H1 (cell line): ENCODE data around the gene PDGFB. TPM values are rescaled to one million over a fixed set of nuclear protein-coding genes. Genes with fewer than 3 reads are reported as not detected.
A peak's percentile ranks its signal among the peaks of the same experiment; 100 is the strongest.

Experiments used
- CTCF ChIA-PET: fragments of 300-600 bp; sonication (Branson Sonifier 250); formaldehyde crosslinking; loops from one replicate; lab custom pipeline; 2021; ENCODE audit not compliant: partially characterized antibody; lab: Charles Lee
- POLR2A ChIA-PET: fragments of 300-600 bp; sonication (Branson Sonifier 250); formaldehyde crosslinking; loops from one replicate; lab custom pipeline; 2021; ENCODE audit warnings: inconsistent platforms; ENCODE audit not compliant: partially characterized antibody; lab: Charles Lee
- DNase-seq, 2 experiments: peaks; one replicate each; pipeline versions ENCODE4 v3.0.0 to v3.0.0-alpha.2; 2010 to 2022; ENCODE audit warnings: low spot score in 2 of 2, low read depth in 1 of 2, mixed read lengths in 1 of 2
- FAIRE-seq: peaks from 2 replicates; lab custom pipeline; 2011; peaks lifted over from hg19 to GRCh38; lab: Jason Lieb, UNC
- H2AFZ ChIP-seq: 2 replicates; pipeline ENCODE4 v1.8.1; 2012; ENCODE audit warnings: low read length, inconsistent platforms
- H2AK5ac ChIP-seq: 2 replicates; pipeline ENCODE4 v1.6.1; 2013; ENCODE audit warnings: low read depth, low read length
- H2BK120ac ChIP-seq: replicated peaks from 2 replicates; pipeline ENCODE3; 2013; ENCODE audit warnings: low read depth, low read length, inconsistent platforms
- H2BK12ac ChIP-seq: 2 replicates; pipeline ENCODE4 v1.6.1; 2013; ENCODE audit warnings: low read depth, low read length
- H2BK15ac ChIP-seq: 2 replicates; pipeline ENCODE4 v1.6.1; 2013; ENCODE audit warnings: low read length
- H2BK20ac ChIP-seq: 2 replicates; pipeline ENCODE4 v1.6.1; 2013; ENCODE audit warnings: low read length
- H2BK5ac ChIP-seq: 2 replicates; pipeline ENCODE4 v1.6.1; 2013; ENCODE audit warnings: low read depth, low read length
- H3K14ac ChIP-seq: 2 replicates; pipeline ENCODE4 v1.6.1; 2013; ENCODE audit warnings: inconsistent platforms; ENCODE audit not compliant: insufficient read length
- H3K18ac ChIP-seq: 2 replicates; pipeline ENCODE4 v1.6.1; 2013; ENCODE audit warnings: low read length; ENCODE audit errors: extremely low read depth
- H3K23ac ChIP-seq: 2 replicates; pipeline ENCODE4 v1.6.1; 2013; ENCODE audit warnings: inconsistent platforms; ENCODE audit not compliant: insufficient read length
- H3K23me2 ChIP-seq: 2 replicates; pipeline ENCODE4 v1.6.1; 2013; ENCODE audit warnings: low read depth, low read length
- H3K27ac ChIP-seq: 2 replicates; pipeline ENCODE4 v1.6.1; 2011; ENCODE audit warnings: low read depth, low read length, inconsistent platforms
- H3K27me3 ChIP-seq, 4 experiments: replicated peaks in 1 of 4; 1 replicate in 1 of 4; 2 replicates in 3 of 4; pipeline versions ENCODE4 v1.6.1 to v1.8.1; 2011 to 2013; ENCODE audit warnings: low read length in 3 of 4, mild to moderate bottlenecking in 3 of 4, inconsistent platforms in 2 of 4, mixed read lengths in 2 of 4, moderate library complexity in 1 of 4; ENCODE audit not compliant: control insufficient read depth in 3 of 4, insufficient read depth in 3 of 4; ENCODE audit errors: extremely low read depth in 1 of 4
- H3K36me3 ChIP-seq, 4 experiments: 2 replicates each; pipeline versions ENCODE4 v1.6.1 to v1.8.1; 2011 to 2013; ENCODE audit warnings: mild to moderate bottlenecking in 4 of 4, low read length in 3 of 4, moderate library complexity in 2 of 4, control low read depth in 1 of 4, inconsistent platforms in 1 of 4; ENCODE audit not compliant: insufficient read depth in 4 of 4, control insufficient read depth in 2 of 4
- H3K4ac ChIP-seq: replicated peaks from 2 replicates; pipeline ENCODE3; 2013; ENCODE audit warnings: low read length, low read depth, mixed read lengths, inconsistent platforms; ENCODE audit not compliant: insufficient read length
- H3K4me1 ChIP-seq, 4 experiments: replicated peaks in 1 of 4; 1 replicate in 1 of 4; 2 replicates in 3 of 4; pipeline versions ENCODE4 v1.6.1 to v1.8.1; 2011 to 2013; ENCODE audit warnings: low read length in 3 of 4, inconsistent platforms in 2 of 4, mixed read lengths in 1 of 4; ENCODE audit not compliant: insufficient read depth in 4 of 4, control insufficient read depth in 3 of 4
- H3K4me2 ChIP-seq, 2 experiments: 2 replicates each; pipeline versions ENCODE4 v1.6.1 to v1.8.1; 2011 to 2013; ENCODE audit warnings: low read depth in 2 of 2, low read length in 2 of 2, control low read depth in 1 of 2, inconsistent platforms in 1 of 2, mild to moderate bottlenecking in 1 of 2; ENCODE audit not compliant: insufficient read depth in 1 of 2
- H3K4me3 ChIP-seq, 4 experiments: fragments of 200-600, 300-600 bp in 1 of 4; sonication (generic), shearing (Covaris generic), sonication (Bioruptor Twin) in 1 of 4; 2 replicates each; pipeline versions ENCODE4 v1.5.1 to v1.8.1; 2011 to 2016; ENCODE audit warnings: low read length in 4 of 4, low read depth in 3 of 4, control low read depth in 2 of 4, inconsistent platforms in 2 of 4, mild to moderate bottlenecking in 2 of 4, mixed read lengths in 1 of 4, moderate library complexity in 1 of 4; ENCODE audit not compliant: insufficient read depth in 2 of 4; ENCODE audit errors: extremely low read depth in 1 of 4
- H3K56ac ChIP-seq: replicated peaks from 2 replicates; pipeline ENCODE3; 2013; ENCODE audit warnings: low read depth, mild to moderate bottlenecking, mixed read lengths, low read length, inconsistent platforms; ENCODE audit not compliant: insufficient read length
- H3K79me1 ChIP-seq: 2 replicates; pipeline ENCODE4 v1.6.1; 2013; ENCODE audit warnings: low read depth, low read length, control low read depth
- H3K79me2 ChIP-seq, 2 experiments: 2 replicates each; pipeline versions ENCODE4 v1.6.1 to v1.8.1; 2012 to 2013; ENCODE audit warnings: low read length in 2 of 2, mild to moderate bottlenecking in 2 of 2, inconsistent platforms in 1 of 2; ENCODE audit not compliant: insufficient read depth in 2 of 2, control insufficient read depth in 1 of 2
- H3K9ac ChIP-seq, 4 experiments: replicated peaks in 1 of 4; 1 replicate in 1 of 4; 2 replicates in 3 of 4; pipeline versions ENCODE4 v1.6.1 to v1.8.1; 2011 to 2013; ENCODE audit warnings: low read depth in 3 of 4, low read length in 3 of 4, control low read depth in 2 of 4, mild to moderate bottlenecking in 2 of 4, moderate library complexity in 2 of 4, inconsistent platforms in 1 of 4; ENCODE audit errors: extremely low read depth in 1 of 4
- H3K9me3 ChIP-seq, 2 experiments: 2 replicates each; pipeline versions ENCODE4 v1.6.1 to v1.8.1; 2012 to 2013; ENCODE audit warnings: mild to moderate bottlenecking in 2 of 2, moderate library complexity in 2 of 2, control low read depth in 1 of 2, inconsistent platforms in 1 of 2, low read depth in 1 of 2, low read length in 1 of 2, mixed read lengths in 1 of 2; ENCODE audit not compliant: insufficient read depth in 2 of 2
- H4K20me1 ChIP-seq, 2 experiments: replicated peaks in 1 of 2; 2 replicates each; pipeline versions ENCODE3 to v1.8.1; 2011 to 2013; ENCODE audit warnings: inconsistent platforms in 2 of 2, low read length in 2 of 2, mild to moderate bottlenecking in 1 of 2; ENCODE audit not compliant: insufficient read depth in 2 of 2, control insufficient read depth in 1 of 2
- H4K5ac ChIP-seq: 2 replicates; pipeline ENCODE4 v1.6.1; 2013; ENCODE audit warnings: low read length, low read depth, mixed read lengths, inconsistent platforms; ENCODE audit not compliant: insufficient read length
- H4K8ac ChIP-seq: 2 replicates; pipeline ENCODE4 v1.8.0; 2013; ENCODE audit warnings: mild to moderate bottlenecking, moderate library complexity, low read length, inconsistent platforms; ENCODE audit not compliant: insufficient read depth; ENCODE audit errors: extremely low read depth
- H4K91ac ChIP-seq: replicated peaks from 2 replicates; pipeline ENCODE3; 2013; ENCODE audit warnings: low read length, mixed read lengths, inconsistent platforms; ENCODE audit not compliant: insufficient read length
- CREB1 ChIP-seq: IDR thresholded peaks from 2 replicates; pipeline ENCODE4 v1.6.1; 2012; ENCODE audit warnings: inconsistent platforms
- JUN ChIP-seq: IDR thresholded peaks from 2 replicates; pipeline ENCODE4 v1.6.1; 2011; ENCODE audit warnings: low read depth, mild to moderate bottlenecking, improper control_type of control experiment, low read length
- JUND ChIP-seq: IDR thresholded peaks from 2 replicates; pipeline ENCODE4 v1.6.1; 2011; ENCODE audit warnings: mild to moderate bottlenecking, improper control_type of control experiment, low read length
- KDM1A ChIP-seq: fragments of 200-600, 300-600 bp; sonication (generic); IDR thresholded peaks from 2 replicates; pipeline ENCODE4 v1.7.1; 2016; ENCODE audit warnings: mild to moderate bottlenecking, low read length, borderline replicate concordance
- KDM5A ChIP-seq: fragments of 200-600 bp; IDR thresholded peaks from 2 replicates; pipeline ENCODE4 v1.7.1; 2012; ENCODE audit warnings: mild to moderate bottlenecking, low read length, inconsistent platforms, mixed read lengths
- RNF2 ChIP-seq: fragments of 200-900, 300-1000 bp; sonication (generic); IDR thresholded peaks from 2 replicates; pipeline ENCODE4 v1.7.1; 2016; ENCODE audit warnings: borderline replicate concordance, low read depth, mild to moderate bottlenecking, antibody characterized with exemption, low read length; ENCODE audit not compliant: poor library complexity, severe bottlenecking; ENCODE audit errors: missing control alignments
- SAP30 ChIP-seq: fragments of 300-600 bp; sonication (generic); IDR thresholded peaks from 2 replicates; pipeline ENCODE4 v1.7.1; 2012; ENCODE audit warnings: low read length, moderate library complexity, mild to moderate bottlenecking, inconsistent platforms; ENCODE audit not compliant: insufficient read depth, insufficient replicate concordance
- TAF7 ChIP-seq: optimal IDR thresholded peaks from 2 replicates; pipeline ENCODE3; 2011; ENCODE audit warnings: low read depth, mild to moderate bottlenecking, inconsistent platforms, low read length, moderate library complexity, borderline replicate concordance
- TCF12 ChIP-seq: IDR thresholded peaks from 2 replicates; pipeline ENCODE4 v1.6.1; 2011; ENCODE audit warnings: low read depth, mild to moderate bottlenecking, low read length
- ZNF274 ChIP-seq: IDR thresholded peaks from 2 replicates; pipeline ENCODE4 v1.7.0; 2012; ENCODE audit warnings: low read length, borderline replicate concordance; ENCODE audit errors: extremely low read depth
- WGBS, 2 experiments: shearing (Covaris generic) in 1 of 2; methylation state at CpG; one replicate each; pipeline versions ENCODE4 v1.1.6 to v1.1.7; 2013 to 2015; ENCODE audit warnings: low lambda C conversion rate in 2 of 2, mixed read lengths in 2 of 2, inconsistent platforms in 1 of 2, low coverage in 1 of 2, missing lambda C conversion rate in 1 of 2; ENCODE audit not compliant: insufficient replicate concordance in 2 of 2, insufficient coverage in 1 of 2, insufficient read length in 1 of 2; ENCODE audit errors: extremely low coverage in 1 of 2, missing lambda C conversion rate in 1 of 2; 5-methylcytosine and 5-hydroxymethylcytosine counted together
- polyA plus RNA-seq, 7 experiments: library from polyadenylated mRNA; depleted of rRNA in 3 of 7; stranded (reverse) in 5 of 7; unstranded in 2 of 7; fragments of >200 nt in 5 of 7; fragments of 200-250 nt in 2 of 7; gene quantifications; 1 replicate in 5 of 7; 2 replicates in 1 of 7; 4 replicates in 1 of 7; pipeline versions ENCODE4 v1.2.1 to v1.2.3, GENCODE V29; 2011 to 2013; ENCODE audit warnings: missing spikeins in 2 of 7, mixed read lengths in 2 of 7
- total RNA-seq: library from RNA; stranded (reverse); fragmentation: NEBNext Ultra II Directional; extraction: Animal tissue kit (Norgen Biotek cat#: 25700); gene quantifications from 2 replicates; pipeline ENCODE4 v1.2.1, GENCODE V29; 2021

PDGFB gene
- total and polyA plus RNA-seq, 2 of the 8 experiments (the other 6 are each of a cell fraction or from before 2014, with no cell fraction given), result 3.9 to 8.5 TPM

GRCh38 chr22:39174498-39175352 lies 70.1 kb downstream of the PDGFB start:
- Histone ChIP-seq H3K14ac (no peak overlapping the region), H3K9me3 (no peaks in the 10 kb centered on the region), H4K91ac (peak overlapping the region; percentile 99), H3K79me2 (no peaks in the 10 kb centered on the region), H3K79me1 (no peaks in the 10 kb centered on the region), H2BK20ac (peak overlapping the region; percentile 100; the same call in 1 of the 2 replicates), H3K4ac (peak overlapping the region; percentile 99), H2BK120ac (peak overlapping the region; percentile 93), H4K20me1 (no peaks in the 10 kb centered on the region), H3K23me2 (no peaks in the 10 kb centered on the region; the same call in 1 of the 2 replicates), H3K18ac (peak overlapping the region; percentile 93), H2BK15ac (0 out of 2 replicates have a peak overlapping the region, but pooled peaks have one; percentile 46), H3K27me3 (no peaks in the 10 kb centered on the region), H3K4me2 (peak overlapping the region; percentile 45 to 47), H3K4me1 (peaks cover 19 to 65% (median 55%) of the 10 kb centered on the region in 4 experiments), H3K23ac (no peak overlapping the region), H3K27ac (peak overlapping the region; percentile 92), H2BK12ac (peak overlapping the region; percentile 100), H2AFZ (no peak overlapping the region), H3K36me3 (no peaks in the 10 kb centered on the region), H3K56ac (no peak overlapping the region), H3K9ac (peak overlapping the region in 2 of 4 experiments; percentile 64 to 65; a peak in 4 of 7 replicates), H4K5ac (peak overlapping the region; percentile 50), H2AK5ac (peak overlapping the region; percentile 100), H2BK5ac (peak overlapping the region; percentile 100), H3K4me3 (peak overlapping the region in 1 of 4 experiments; percentile 10; a peak in 2 of 8 replicates), H4K8ac (peak overlapping the region; percentile 98; the same call in 1 of the 2 replicates)
- FAIRE-seq (peak; percentile 96), DNase-seq (peak; percentile 98 to 100)
- CTCF ChIA-PET, result interaction anchor here (0.6 to 6.0 kb wide), 20 partner anchors 8 to 198 kb away, joined by 3 to 48 read pairs (median 4); partner anchors contain the start of gene RPL3
- 15% methylated on average over 17 of the region's 22 CpGs; no CpG with 5 or more reads in 1 of the 2 experiments for WGBS, 2 experiments
- POLR2A ChIA-PET, result interaction anchor here (0.6 to 11.8 kb wide), 20 partner anchors 10 to 351 kb away, joined by 3 to 313 read pairs (median 4); partner anchors contain the start of genes CBX7, PDGFB and RPL3
- peak; percentile 95 for TF ChIP-seq CREB1
- TF ChIP-seq SAP30, result no peak
- TF ChIP-seq JUN, result peak; percentile 100
- no peak for TF ChIP-seq RNF2
- peak; percentile 7 for TF ChIP-seq TAF7
- peak; percentile 100 for TF ChIP-seq JUND
- TF ChIP-seq KDM5A, result no peak
- TF ChIP-seq KDM1A, result 0 out of 2 replicates have a peak, but pooled peaks have one; percentile 15
- peak; percentile 97 for TF ChIP-seq TCF12
- TF ChIP-seq ZNF274, result no peak
